ENCODE data around the gene TRIM49B. TPM values are rescaled to one million over a fixed set of nuclear protein-coding genes. Genes with fewer than 3 reads are reported as not detected.
"Not testable (repeated sequence)": the region's sequence is repeated elsewhere in the genome, so short reads cannot be mapped to it uniquely, and the experiment has no call there.

TRIM49B gene
- total RNA-seq (not detected), total RNA-seq (0 reads per million in 2 donors)

DNA sequence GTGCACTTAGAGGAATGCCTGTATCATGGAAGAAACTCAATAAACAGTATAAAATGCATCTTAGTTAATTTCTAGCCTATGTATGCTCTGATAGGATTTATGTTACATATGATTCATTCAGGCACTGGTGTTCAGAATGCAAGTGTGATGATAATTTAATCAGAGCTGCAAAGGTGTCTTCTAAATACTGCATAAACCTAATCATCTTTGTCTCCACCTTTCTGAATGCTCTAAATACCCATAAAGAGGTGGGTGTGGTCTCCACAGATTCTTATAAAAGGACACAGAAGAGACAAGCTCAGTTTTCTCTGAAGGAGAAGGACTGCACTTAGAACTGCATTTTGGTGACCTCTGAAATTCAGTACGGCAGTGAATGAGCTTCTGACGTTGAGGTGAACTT lies at the start of gene TRIM49B:
Gene TRIM49B (plus strand): TSS at position 301 of the 400 bp plus-strand sequence. CDS start 2,777 bp downstream, outside the sequence.
- H3K36me3 Mint-ChIP-seq (ENCODE audit: low read depth); ATAC-seq; DNase-seq; H3K9me3 ChIP-seq (ENCODE audit: control insufficient read depth, low read length, poor library complexity, severe bottlenecking); H3K27me3 Mint-ChIP-seq; H3K4me3 Mint-ChIP-seq; H3K4me1 Mint-ChIP-seq; H3K27ac Mint-ChIP-seq: not testable (repeated sequence)

- DNase-seq; H3K9me3 ChIP-seq (ENCODE audit: control insufficient read depth, low read length, poor library complexity, severe bottlenecking); H3K27ac Mint-ChIP-seq; H3K4me3 Mint-ChIP-seq; H3K36me3 Mint-ChIP-seq (ENCODE audit: low read depth); ATAC-seq; H3K4me1 Mint-ChIP-seq: not testable (repeated sequence)
- peaks cover 11% of the 10 kb centered on the region for H3K27me3 Mint-ChIP-seq
Measured at GRCh38 chr11:48983785-48984184, 44.8 kb upstream of the TRIM49B start, which contains the start of gene TRIM51G. TSS of gene TRIM51G (minus strand) at chr11:48983885. CDS start at chr11:48981695, 2,190 bp downstream.

DNA sequence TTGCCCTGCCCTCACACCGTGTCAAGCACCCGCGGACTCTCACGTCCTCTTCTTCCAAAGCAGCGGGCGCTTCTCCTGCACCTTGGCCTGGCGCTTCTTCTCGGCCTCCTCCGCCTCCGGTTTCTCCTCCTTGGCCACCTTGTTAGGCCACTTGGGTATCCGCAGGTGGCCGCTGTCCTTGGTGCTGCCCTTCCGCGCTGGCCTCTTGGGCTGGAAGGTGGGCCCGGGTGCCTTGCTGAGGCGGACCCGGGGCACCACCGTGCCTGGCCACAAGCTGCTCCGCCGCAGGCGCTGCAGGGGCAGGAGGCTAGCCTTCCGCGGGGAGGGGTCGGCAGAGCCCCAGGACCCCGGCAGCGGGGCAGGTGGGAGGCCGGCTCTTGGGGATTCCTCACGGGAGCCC lies 19.6 kb downstream of the TRIM49B start:
- ATAC-seq; DNase-seq; H3K4me3 Mint-ChIP-seq; H3K4me1 Mint-ChIP-seq; H3K36me3 Mint-ChIP-seq (ENCODE audit: low read depth); H3K27ac Mint-ChIP-seq; H3K27me3 Mint-ChIP-seq; H3K9me3 ChIP-seq (ENCODE audit: control insufficient read depth, low read length, poor library complexity, severe bottlenecking): not testable (repeated sequence)

- H3K4me3 Mint-ChIP-seq: not testable (repeated sequence)
Measured at GRCh38 chr11:49049821-49050220, 21.2 kb downstream of the TRIM49B start.

GRCh38 chr11:49059012-49059411 lies 30.4 kb downstream of the TRIM49B start, which contains the start of gene TRIM64C:
TSS of gene TRIM64C (minus strand) at chr11:49059112. CDS start at chr11:49059112, 0 bp downstream.
- H3K4me1 Mint-ChIP-seq; H3K9me3 ChIP-seq (ENCODE audit: control insufficient read depth, low read length, poor library complexity, severe bottlenecking); H3K27ac Mint-ChIP-seq; H3K4me3 Mint-ChIP-seq; H3K36me3 Mint-ChIP-seq (ENCODE audit: low read depth); H3K27me3 Mint-ChIP-seq; DNase-seq; ATAC-seq: not testable (repeated sequence)

More at GRCh38 chr11:49049821-49050220, 21.2 kb downstream of the TRIM49B start:
- H3K27ac Mint-ChIP-seq; H3K27me3 Mint-ChIP-seq; ATAC-seq; H3K4me1 Mint-ChIP-seq; H3K9me3 ChIP-seq (ENCODE audit: control insufficient read depth, low read length, poor library complexity, severe bottlenecking); DNase-seq; H3K36me3 Mint-ChIP-seq (ENCODE audit: low read depth): not testable (repeated sequence)

- not testable (repeated sequence) for DNase-seq; H3K27ac Mint-ChIP-seq; H3K9me3 ChIP-seq (ENCODE audit: control insufficient read depth, low read length, poor library complexity, severe bottlenecking); H3K36me3 Mint-ChIP-seq (ENCODE audit: low read depth); ATAC-seq; H3K27me3 Mint-ChIP-seq; H3K4me1 Mint-ChIP-seq; H3K4me3 Mint-ChIP-seq
Measured at GRCh38 chr11:49069897-49070296, 41.3 kb downstream of the TRIM49B start.

Other genes with a start within 250 kb of the TRIM49B start
- gene TRIM51G, start 44.9 kb upstream of the TRIM49B start, total RNA-seq: not detected
- gene TRIM64C, start 30.3 kb downstream of the TRIM49B start, total RNA-seq: not detected
- not detected for gene FOLH1, start 179.8 kb downstream of the TRIM49B start, total RNA-seq